ENCODE measurements around the gene CACNB4.
"Not testable (repeated sequence)": the region's sequence is repeated elsewhere in the genome, so short reads cannot be mapped to it uniquely, and the experiment has no call there.

Gene CACNB4

DNA sequence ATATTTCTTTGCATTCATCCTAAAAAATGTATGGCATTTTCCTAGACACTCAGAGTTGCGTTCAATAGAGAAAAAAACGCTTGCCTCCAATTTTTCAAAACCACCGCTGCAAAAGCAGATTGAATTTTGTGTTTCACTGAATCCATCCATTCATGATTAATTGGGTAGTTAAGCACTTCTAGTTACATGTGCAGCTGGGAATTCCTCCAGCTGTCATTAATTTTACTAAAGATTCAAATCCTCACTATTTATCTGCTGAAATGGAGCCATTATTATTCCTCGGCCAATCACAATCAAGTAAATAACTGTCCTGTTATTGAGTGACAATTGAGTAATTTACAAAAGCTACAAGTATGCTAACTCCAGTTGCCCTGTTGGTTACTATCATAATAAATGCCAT, 194.8 kb downstream of the CACNB4 start:
- no peak for DNase-seq

DNA sequence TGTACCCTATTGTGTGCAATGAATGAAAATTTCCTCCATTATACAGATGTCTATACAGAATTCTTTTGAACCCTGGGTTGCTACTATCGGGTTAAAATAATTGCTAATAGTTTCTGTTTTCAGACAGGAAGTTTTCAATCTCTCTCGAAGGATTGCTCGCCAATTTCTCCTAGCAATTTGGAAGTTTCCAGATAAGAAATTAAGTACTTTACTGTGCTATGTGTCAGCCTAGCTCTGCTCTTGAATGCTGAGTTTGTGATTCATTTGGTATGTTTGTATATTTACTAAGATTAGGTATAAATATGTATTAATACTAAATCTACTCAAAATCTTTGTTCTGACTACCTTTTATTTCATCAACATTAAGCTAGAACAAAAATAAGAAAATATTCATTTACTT, 196.0 kb downstream of the CACNB4 start:
- DNase-seq, result no peak

DNA sequence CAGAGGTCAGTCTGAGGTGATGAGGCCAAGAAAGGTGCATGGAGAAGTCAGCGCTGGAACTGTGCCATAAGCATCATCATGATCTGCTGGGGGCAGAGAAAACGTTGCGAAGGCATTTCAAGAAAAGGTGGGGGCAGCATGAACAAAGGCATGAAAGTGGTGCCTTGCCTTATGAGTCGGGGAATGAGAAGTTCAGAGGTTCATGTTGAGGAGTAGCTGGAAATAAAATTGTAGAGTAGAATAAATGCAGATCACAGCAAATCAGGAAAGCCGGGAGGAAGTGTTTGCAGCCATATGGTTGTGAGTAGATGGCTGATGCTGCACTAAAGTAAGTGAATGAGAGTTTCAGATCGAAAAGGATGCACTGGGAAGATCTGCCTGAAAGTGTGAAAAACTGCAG, 198.5 kb downstream of the CACNB4 start:
- peak in 1 of 14 donors; percentile 43 for DNase-seq

DNA sequence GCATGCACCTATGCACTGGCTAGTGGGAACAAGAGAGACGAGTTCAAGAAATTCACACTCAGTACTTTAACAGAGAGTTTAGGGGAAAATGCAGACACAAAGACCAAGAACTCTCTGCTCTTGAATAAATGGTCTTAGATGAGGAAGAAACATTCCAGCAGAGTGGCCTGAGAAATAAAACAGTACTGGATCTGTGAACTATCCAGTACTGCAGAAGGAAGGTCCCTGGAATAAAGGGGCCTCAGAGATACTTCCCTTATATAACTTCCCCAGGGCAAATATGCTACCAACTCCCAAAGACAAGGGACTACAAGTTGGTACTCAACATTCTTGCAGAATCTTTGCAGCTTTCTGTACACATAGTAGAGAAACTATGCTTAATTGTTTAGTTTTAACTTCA, 199.7 kb downstream of the CACNB4 start:
- DNase-seq, result no peak

DNA sequence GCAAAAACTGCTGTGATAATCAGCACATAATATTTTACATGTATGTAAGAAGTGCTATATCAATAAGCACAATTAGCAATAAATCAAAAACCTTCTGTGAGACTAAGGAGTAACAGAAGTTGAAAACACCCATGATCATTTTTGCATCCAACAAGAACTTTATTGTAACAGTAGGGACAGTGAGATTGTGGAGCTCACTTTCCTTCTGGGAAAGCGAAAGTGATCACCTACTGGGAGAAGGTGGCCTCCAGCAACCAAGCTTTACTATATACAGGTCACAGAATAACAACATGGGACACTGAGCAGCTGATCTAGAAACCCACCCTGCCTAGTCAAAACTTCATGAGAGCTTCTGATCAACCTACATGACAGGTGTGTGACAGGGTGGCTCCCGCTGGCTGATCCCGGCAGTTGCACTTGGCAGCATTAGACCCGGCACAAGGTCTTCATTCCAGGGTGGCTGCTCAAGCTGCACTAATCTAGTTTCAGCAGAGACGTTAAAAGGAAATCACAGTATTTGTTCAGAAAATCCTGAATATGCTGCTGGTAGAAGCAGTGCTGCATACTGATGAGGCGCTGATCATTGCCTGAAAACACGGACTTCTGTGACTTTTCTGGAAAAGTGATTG, 207.2 kb downstream of the CACNB4 start:
- peak in 2 of 14 donors; percentile 19 to 85 for DNase-seq

DNA sequence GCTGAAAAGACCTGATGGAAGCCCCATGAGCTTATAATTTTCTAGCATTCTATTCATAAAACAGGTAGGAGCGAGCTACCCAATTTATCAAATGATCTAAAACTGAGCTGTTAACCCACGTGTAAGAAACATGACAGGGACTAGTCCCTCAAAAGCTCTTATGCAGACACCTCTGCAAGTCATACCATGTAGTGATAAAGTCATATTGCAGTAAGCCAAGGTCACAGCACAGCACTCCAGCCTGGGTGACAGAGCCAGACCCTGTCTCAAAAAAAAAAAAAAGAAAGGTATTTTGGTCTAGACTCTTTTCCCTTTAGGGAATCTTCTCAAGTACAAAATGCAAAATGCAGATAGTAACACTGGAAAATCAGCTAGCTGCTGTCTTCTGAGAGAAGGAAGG, 211.7 kb downstream of the CACNB4 start:
- DNase-seq, result no peak

DNA sequence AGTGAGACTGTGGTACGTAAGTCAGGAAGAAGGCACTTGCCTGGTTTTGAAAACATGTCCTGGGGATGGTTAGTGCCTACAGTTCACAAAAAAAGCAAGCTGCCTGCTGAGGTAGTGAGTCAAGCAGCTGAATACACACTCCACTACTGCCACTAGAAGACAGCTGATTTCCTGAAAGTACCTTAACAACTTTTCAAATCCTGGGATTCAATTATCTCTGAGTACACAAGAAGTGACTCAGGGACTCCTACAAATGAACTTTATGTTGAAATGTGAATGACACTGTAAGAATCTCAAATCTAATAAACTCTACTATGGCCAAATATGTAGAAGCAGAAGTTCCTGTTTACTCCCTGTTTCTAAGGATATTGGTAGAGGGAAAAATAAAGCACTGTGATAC, 212.6 kb downstream of the CACNB4 start:
- DNase-seq, result no peak

DNA sequence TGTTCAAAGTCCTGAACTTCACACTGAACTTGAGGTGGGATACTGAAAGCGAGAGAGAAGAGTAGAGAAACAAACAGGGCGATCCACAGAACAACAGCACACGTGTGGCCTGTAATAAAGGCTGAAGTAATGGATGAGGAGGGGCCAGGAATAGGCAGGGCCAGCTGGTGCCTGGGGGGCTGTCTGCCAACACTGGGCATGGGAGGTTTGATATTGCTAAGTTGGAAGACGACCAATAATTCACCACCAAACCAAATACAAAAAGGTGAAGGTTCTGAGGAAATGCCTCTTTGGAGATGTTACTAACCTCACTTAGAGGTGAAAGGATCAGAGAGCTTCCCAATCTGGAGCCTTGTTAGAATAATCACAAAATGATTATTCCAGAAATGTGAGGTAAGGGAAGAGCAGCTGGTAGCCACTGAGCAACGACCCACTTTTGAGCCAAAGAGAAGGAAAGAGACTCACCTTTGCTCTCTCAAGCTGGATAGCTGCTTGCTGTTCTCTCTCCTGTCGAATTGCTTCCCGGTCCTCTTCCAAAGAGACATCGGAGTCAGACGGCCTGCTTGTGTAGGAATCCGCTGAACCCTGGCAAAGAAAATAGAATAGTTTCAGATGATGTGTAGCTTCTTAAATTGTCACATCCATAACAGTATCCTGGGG, 215.9 kb downstream of the CACNB4 start:
- peak in 2 of 14 donors; percentile 30 to 94 for DNase-seq

DNA sequence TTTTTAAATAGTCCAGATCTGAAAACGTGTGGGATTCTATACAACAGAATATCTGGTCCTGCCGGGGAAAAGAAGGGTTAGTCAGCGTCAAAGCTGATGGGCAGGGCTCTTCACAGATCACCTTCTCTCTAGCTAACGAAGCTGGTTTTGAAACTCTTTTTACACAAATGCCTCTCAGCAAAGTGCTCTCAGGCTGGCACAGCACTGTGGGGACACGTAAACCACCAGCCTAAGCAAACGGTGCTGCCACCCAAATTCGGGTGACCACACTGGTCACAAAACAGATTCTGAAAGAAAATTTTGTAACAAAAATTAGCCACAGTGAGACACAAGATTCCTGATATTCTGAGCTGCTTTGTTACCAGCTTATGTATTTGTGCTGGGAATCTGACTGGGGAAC, 217.5 kb downstream of the CACNB4 start:
- no peak for DNase-seq

DNA sequence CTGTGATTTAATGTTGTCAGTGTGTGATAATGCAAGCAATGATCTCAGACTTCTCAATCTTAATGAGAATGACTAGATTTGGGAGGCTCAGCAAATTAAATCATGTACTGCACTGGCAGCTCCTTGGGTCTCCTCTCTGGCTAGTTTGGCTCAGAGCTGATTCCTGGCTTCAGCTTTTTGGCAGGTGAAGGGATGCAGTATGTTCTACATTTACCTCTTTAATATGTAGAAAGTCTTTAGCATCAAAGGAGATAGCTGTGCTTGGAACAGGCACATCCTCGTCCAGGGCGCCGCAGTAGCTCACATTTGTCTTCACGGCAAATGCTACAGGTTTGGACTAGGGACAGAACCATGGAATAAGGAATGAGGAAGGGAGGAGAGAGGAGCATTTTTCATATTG, 218.3 kb downstream of the CACNB4 start:
- peak in 1 of 14 donors; percentile 81 for DNase-seq

DNA sequence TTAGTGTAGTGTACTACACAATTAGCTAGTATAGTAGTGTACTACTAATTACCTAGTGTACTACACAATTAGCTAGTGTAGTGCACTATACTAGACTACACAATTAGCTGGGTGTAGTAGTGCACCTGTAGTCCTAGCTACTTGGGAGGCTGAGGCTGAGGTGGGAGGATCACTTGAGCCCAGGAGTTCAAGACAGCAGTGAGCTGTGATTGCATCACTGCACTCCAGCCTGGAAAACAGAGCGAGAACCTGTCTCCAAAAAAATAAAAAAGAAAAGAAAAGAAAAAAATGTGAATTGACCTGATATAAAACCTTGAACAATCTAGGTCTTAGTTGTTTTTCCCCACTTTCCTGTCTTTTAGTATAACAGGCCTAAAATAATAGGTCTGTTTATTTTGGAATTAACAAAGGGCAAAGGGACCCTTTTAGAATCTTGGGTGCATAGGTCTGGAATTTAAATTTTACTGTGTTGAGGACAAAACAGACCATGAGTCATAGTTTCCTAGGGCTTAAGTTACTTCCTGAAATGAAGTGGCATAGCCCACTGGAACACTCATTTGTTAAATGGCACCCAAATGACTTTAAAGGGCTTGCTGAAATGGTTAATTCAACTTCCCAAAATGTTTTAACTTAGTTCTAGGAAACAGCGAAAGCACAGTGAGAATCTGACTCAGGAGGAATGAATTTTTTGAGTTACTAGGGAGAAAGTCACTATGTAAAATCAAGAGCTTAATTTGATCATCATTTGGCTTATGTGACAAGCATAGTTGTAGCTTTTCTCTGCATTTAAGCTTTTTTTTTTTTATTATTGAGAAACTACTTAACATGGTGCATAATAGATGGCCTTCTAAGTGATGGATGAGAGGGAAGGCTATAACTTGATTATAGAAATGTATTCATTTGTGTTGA, 219.9 kb downstream of the CACNB4 start:
- peak in 1 of 14 donors; percentile 22 for DNase-seq

DNA sequence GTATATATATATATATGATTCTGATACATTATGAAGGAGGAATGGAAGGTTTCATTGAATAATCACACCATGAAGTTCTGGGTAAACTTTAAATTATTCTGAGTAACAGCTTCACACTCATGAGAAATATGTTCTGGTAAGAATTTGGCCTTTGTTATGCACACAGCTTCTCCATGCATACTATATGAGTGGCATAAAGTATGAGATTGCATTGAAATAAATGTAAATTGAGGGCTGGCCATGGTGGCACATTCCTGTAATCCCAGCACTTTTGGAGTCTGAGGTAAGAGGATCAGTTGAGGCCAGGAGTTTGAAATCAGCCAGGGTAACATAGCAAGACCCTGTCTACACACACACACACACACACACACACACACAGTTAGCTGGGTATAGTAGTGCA, 220.6 kb downstream of the CACNB4 start:
- DNase-seq, result no peak

DNA sequence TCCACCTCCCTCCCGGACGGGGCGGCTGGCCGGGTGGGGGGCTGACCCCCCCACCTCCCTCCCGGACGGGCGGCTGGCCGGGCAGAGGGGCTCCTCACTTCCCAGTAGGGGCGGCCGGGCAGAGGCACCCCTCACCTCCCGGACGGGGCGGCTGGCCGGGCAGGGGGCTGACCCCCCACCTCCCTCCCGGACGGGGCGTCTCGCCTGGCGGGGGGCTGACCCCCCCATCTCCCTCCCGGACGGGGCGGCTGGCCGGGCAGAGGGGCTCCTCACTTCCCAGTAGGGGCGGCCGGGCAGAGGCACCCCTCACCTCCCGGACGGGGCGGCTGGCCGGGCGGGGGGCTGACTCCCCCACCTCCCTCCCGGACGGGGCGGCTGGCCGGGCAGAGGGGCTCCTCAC, 223.2 kb downstream of the CACNB4 start:
- DNase-seq, result not testable (repeated sequence)

DNA sequence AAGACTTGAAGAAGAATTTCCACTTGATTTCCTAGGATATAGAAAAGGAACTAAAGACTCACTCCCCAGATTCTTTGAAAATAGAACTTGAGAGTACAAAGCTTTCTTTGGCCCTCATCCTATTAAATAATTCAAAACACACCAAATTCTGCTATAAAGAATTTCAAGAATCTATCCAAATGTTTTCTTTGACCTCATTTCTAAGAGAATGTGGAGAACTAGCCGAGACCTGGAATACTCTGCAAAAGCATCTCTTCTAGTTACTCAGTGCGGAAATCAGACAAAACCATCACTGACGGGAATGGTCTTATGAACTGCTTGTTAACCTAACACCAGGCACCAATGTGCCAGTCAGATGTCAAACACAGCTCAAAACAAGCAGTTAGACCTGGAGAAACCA, 226.4 kb downstream of the CACNB4 start:
- DNase-seq, result no peak

DNA sequence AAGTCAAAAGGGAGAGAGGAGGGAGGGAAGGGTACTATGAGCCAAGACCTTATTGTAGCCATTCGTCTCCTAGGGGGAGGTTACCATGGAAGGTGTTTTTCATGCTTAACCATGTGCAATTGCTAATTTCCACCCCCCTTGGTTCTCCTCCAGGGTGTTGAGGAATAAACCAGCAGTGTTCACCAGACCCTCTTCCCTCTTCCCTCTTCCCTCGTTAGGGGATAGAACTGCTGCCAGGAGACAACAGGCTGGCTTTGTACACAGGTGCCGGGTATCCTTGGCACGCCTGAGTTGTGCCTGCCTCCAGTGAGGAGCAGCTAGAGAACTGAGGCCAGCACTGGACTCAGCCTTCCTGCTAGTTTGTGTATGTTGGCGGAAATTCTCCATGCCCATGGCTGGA, 229.6 kb downstream of the CACNB4 start:
- peak in 9 of 14 donors; percentile 14 to 52 (median 32) for DNase-seq

DNA sequence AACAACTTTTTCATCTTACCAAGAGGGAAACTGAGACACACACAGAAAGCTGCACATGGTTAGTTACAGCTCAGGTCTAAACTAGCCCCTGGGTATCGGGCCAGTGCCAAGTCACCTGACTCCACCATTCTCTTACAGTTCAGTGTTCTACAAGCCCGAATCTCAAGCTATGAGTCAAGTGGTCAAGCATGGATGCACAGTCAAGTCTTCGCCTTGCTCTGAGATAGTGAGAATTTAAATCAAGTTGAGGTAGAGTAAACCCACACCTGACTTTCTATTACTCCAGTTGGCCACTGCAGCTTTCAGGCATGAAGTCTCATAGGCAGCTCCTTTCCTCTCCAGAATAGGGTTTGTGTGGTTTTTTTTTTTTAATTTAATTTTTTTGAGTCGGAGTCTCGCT, 236.1 kb downstream of the CACNB4 start:
- no peak for DNase-seq

DNA sequence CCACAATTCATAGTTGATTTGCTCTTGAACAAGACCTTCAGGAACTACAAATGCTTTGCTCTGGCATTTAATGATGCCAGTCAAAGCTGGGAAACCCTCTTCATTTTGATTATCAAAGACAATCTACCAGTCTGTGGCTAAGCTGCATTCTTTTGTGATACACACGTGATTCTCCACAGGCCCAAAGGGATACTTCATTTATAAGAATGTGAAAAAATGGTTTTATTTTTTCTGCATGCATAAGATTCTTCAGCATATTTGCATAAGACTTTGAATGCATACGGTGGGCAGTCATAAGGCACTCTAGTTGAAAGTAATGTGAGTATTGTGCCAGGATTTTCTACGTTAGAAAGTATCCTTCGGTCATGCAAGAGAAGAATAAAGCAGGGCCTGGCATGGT, 237.7 kb downstream of the CACNB4 start:
- DNase-seq, result no peak

DNA sequence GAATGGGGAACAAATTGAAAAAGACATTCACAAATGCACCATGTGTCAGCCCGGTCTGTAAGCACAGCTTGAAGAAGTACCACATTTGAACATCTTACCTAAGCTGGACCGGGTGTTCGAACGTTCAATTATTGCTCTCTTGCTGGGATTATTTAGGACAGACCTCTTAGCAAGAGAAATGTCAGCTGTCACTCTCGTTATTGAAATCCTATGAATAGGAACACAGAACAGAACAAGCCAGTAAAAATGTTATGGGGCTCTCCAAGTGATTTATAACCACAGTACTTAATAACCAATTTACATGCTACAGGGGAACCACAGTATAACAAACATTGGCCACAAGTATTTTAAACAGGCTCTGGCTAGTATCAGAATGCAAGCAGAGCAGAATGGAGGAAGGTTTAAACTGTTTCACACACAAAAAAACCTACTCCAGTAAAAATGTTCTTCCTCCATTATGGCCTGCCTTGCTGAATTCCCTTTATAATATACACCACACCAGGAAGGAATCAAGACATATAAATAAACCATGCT, 238.2 kb downstream of the CACNB4 start:
- DNase-seq, result no peak

DNA sequence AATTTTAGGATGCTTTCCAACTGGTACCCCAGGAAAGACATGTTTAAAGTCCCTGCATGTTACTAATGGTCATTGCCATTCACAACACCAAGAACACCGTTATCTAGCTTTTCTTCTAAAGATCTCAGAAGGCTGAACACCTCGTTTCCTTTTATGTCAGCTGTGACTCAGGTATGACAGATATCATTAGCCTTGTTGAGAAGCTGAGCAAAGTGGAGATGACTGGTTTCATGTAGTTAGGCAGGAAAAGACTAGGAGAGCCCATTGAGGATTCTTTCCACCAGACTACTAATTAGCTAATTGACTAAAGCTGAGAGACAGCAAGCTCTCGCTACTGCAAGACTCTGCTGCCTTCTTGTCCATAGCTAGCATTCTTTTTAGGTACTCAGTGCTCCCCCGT, 238.6 kb downstream of the CACNB4 start:
- DNase-seq, result no peak

DNA sequence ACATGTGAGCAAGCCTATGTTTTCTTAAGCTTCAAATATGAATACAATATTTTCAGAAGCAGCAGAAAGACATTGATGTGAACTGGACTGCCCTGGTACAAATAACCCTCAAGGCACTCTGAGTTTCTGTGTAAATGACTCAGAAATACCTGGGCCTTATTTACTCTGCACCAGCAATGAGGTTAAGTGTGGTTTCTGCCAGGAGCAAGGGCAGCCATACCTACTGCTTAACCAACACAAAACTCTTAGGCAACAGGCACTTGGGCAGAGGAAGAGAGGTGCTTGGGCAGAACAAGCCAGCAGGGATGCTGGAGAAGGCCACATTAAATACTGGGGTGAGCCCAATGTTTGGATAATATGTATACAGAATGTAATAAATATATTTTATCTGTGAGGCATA, 241.2 kb downstream of the CACNB4 start:
- DNase-seq, result no peak

DNA sequence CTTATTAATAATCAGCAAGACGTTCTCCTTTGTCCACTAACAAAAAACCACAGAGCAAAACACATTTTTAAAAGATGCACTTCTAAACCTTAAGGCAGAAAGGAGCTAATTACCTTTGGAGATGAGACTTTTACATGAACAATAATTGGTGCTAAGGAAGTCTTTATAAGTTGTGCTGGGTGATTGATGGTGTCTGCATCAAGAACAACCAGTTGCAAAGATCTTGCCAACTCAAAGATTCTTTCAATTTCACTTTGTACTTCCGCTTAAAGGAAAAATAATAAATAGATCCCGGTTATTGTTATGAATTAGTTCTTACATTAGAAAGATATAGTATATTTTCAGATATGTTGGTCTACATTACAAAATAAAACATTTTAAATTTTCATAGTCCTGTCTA, 243.7 kb downstream of the CACNB4 start:
- DNase-seq, result no peak

DNA sequence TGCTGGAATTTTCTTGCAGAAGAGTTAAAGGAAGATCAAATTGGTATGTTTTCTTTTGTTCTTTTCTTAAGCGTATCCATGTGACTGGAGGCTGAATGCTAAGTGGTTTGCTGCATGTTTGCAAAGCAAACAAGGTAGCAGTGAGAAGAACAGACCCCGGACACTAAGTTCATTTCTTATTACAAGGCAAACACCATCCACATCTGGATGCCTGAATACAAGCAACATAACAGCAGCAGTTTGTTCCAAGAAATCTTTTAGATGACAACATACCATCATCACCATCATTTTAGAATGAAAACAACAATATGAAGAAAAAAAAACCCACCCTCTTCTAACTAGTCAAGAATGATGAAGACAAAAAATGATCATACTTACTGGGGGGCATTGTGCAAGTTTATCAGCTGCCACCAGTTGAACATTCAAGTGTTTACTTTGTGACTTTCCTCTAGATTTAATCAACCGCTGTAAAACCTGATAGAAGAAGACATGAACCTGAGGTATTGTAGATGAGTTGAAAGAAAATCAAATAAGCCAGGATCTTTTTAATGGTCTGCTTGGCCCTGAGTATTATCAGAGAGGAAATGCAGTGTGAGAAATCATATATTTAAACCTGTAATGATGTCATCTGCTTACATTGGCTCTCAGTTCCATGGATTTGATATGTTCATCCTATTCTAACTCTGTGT, 245.6 kb downstream of the CACNB4 start:
- no peak for DNase-seq
